Caco-2 (cell line): ENCODE data around the gene SEBOX. TPM values are rescaled to one million over a fixed set of nuclear protein-coding genes. Genes with fewer than 3 reads are reported as not detected.
A peak's percentile ranks its signal among the peaks of the same experiment; 100 is the strongest.

Source experiments
- BruUV-seq: library from RNA; stranded (reverse); fragments of 400-500 nt; replicated peaks from 2 replicates; lab custom pipeline; 2021; lab: Mats Ljungman, UMichigan
- CTCF ChIA-PET: fragments of 300-600 bp; sonication (Branson Sonifier 250); formaldehyde crosslinking; loops from one replicate; lab custom pipeline; 2022; ENCODE audit warnings: antibody characterized with exemption; lab: Charles Lee
- POLR2A ChIA-PET: fragments of 300-600 bp; sonication (Branson Sonifier 250); formaldehyde crosslinking; loops from one replicate; lab custom pipeline; 2022; ENCODE audit warnings: antibody characterized with exemption; lab: Charles Lee
- DNase-seq, 2 experiments: peaks; one replicate each; pipeline versions ENCODE4 v3.0.0 to v3.0.0-alpha.2; 2020 to 2022
- H3K27me3 ChIP-seq: replicated peaks from 2 replicates; pipeline ENCODE4 v1.6.0; 2011; ENCODE audit warnings: low read length; ENCODE audit not compliant: control insufficient read depth, insufficient read depth
- H3K36me3 ChIP-seq: 2 replicates; pipeline ENCODE4 v1.5.1; 2011; ENCODE audit warnings: low read length; ENCODE audit not compliant: control insufficient read depth, insufficient read depth
- H3K4me1 ChIP-seq: fragments of 250-450 bp; sonication (Bioruptor Pico); 2 replicates; pipeline ENCODE4 v1.5.1; 2020; ENCODE audit warnings: mild to moderate bottlenecking
- H3K4me3 ChIP-seq: 2 replicates; pipeline ENCODE4 v1.5.1; 2011; ENCODE audit warnings: low read depth, mild to moderate bottlenecking, control low read depth, low read length
- H3K9me3 ChIP-seq: fragments of 250-450 bp; sonication (Bioruptor Pico); 2 replicates; pipeline ENCODE4 v1.5.1; 2020; ENCODE audit warnings: mild to moderate bottlenecking, moderate library complexity
- H3K27ac Mint-ChIP-seq: one replicate; pipeline ENCODE4 v1.8.0; 2022; ENCODE audit warnings: mixed read lengths; ENCODE audit not compliant: unreplicated experiment
- H3K27me3 Mint-ChIP-seq: one replicate; pipeline ENCODE4 v1.8.0; 2022; ENCODE audit warnings: mixed read lengths; ENCODE audit not compliant: insufficient read depth, unreplicated experiment
- H3K36me3 Mint-ChIP-seq: one replicate; pipeline ENCODE4 v1.8.0; 2022; ENCODE audit warnings: mild to moderate bottlenecking, mixed read lengths; ENCODE audit not compliant: insufficient read depth, unreplicated experiment
- H3K4me1 Mint-ChIP-seq: one replicate; pipeline ENCODE4 v1.8.0; 2022; ENCODE audit warnings: low read depth, mixed read lengths; ENCODE audit not compliant: unreplicated experiment
- H3K4me3 Mint-ChIP-seq: one replicate; pipeline ENCODE4 v1.8.0; 2022; ENCODE audit warnings: mild to moderate bottlenecking, moderate library complexity, mixed read lengths; ENCODE audit not compliant: unreplicated experiment
- H3K9me3 Mint-ChIP-seq: one replicate; pipeline ENCODE4 v1.8.0; 2022; ENCODE audit warnings: mixed read lengths; ENCODE audit not compliant: unreplicated experiment
- intact Hi-C: fragments of 100-400 bp; cut with micrococcal nuclease; formaldehyde crosslinking; loops from one replicate; pipeline ENCODE4 v1.10.0; 2022; ENCODE audit not compliant: unreplicated experiment
- total RNA-seq: library from RNA; stranded (reverse); gene quantifications from 2 replicates; pipeline ENCODE4 v1.2.3, GENCODE V29; 2022
- TF ChIP-seq, protein P1 (sequence below), 2 experiments: fragments of 200-600 bp in 1 of 2; IDR thresholded peaks; 1 replicate in 1 of 2; 2 replicates in 1 of 2; pipeline versions ENCODE4 v1.5.1 to v1.8.0; 2011 to 2022; ENCODE audit warnings: antibody characterized with exemption in 1 of 2, control low read depth in 1 of 2, inconsistent platforms in 1 of 2, low read depth in 1 of 2, low read length in 1 of 2, mild to moderate bottlenecking in 1 of 2, moderate library complexity in 1 of 2; ENCODE audit not compliant: insufficient read depth in 1 of 2, severe bottlenecking in 1 of 2, unreplicated experiment in 1 of 2

SEBOX gene
- total RNA-seq, 1 experiment from 2014 or later: not detected

DNA sequence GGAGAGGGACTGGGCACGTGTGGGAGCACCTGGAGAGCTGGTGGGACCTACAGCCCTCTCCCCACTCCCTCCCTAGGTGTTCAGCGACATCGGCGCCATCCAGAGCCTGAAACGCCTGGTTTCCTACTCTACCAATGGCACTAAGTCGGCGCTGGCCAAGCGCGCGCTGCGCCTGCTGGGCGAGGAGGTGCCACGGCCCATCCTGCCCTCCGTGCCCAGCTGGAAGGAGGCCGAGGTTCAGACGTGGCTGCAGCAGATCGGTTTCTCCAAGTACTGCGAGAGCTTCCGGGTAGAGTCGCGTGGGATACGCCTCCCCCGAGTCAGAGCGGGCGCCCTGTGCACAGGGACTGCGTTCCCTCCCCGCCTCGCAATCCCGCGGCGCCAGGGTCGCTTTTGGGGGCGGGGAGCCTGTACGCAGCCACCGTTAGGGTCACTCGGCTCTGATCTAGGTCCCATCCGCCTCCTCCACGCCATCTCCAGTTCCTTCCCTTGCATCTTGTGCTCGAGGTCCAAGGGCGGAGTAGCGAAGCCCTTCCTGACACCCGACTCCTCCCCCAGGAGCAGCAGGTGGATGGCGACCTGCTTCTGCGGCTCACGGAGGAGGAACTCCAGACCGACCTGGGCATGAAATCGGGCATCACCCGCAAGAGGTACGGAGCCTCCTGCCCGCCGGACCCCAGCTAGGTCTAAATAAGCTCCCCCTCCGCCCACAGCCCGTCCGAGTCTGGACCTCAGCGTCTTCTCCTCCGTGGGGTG is 19.5 kb upstream of the SEBOX start:
- DNase-seq: peak; percentile 83 to 86
- H3K4me1 Mint-ChIP-seq: peaks cover 17% of the 10 kb centered on the region
- Histone ChIP-seq H3K9me3 (no peaks in the 10 kb centered on the region), H3K36me3 (no peaks in the 10 kb centered on the region), H3K4me3 (peak overlapping the region; percentile 52), H3K4me1 (peaks cover 31% of the 10 kb centered on the region), H3K27me3 (no peaks in the 10 kb centered on the region)
- peak overlapping the region; percentile 18 for H3K27ac Mint-ChIP-seq
- TSS peak; percentile 52 for BruUV-seq
- intact Hi-C loops: loop anchor here (1.0 to 2.0 kb wide), 3 partner anchors 10 to 28 kb away; partner anchors contain the start of gene POLDIP2
- TF ChIP-seq, protein P1, sequence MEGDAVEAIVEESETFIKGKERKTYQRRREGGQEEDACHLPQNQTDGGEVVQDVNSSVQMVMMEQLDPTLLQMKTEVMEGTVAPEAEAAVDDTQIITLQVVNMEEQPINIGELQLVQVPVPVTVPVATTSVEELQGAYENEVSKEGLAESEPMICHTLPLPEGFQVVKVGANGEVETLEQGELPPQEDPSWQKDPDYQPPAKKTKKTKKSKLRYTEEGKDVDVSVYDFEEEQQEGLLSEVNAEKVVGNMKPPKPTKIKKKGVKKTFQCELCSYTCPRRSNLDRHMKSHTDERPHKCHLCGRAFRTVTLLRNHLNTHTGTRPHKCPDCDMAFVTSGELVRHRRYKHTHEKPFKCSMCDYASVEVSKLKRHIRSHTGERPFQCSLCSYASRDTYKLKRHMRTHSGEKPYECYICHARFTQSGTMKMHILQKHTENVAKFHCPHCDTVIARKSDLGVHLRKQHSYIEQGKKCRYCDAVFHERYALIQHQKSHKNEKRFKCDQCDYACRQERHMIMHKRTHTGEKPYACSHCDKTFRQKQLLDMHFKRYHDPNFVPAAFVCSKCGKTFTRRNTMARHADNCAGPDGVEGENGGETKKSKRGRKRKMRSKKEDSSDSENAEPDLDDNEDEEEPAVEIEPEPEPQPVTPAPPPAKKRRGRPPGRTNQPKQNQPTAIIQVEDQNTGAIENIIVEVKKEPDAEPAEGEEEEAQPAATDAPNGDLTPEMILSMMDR (IDR thresholded peaks at IDR 0.05; ENCODE audit: insufficient read depth in 1 of 2, low read depth in 1 of 2, low read length in 1 of 2, severe bottlenecking in 1 of 2, unreplicated experiment in 1 of 2): no peak
- ChIA-PET POLR2A (interaction anchor here (0.5 to 2.3 kb wide), 11 partner anchors 11 to 327 kb away, joined by 3 to 18 read pairs (median 7); partner anchors contain the start of genes IFT20, POLDIP2, PROCA1 and SARM1), CTCF (interaction anchor here (0.6 to 2.5 kb wide), 10 partner anchors 11 to 151 kb away, joined by 3 to 11 read pairs (median 4); partner anchors contain the start of genes IFT20, TMEM97, TNFAIP1 and VTN)
- H3K9me3 Mint-ChIP-seq: no peaks in the 10 kb centered on the region
- no peaks in the 10 kb centered on the region for H3K36me3 Mint-ChIP-seq
- no peaks in the 10 kb centered on the region for H3K27me3 Mint-ChIP-seq
- peak overlapping the region; percentile 89 for H3K4me3 Mint-ChIP-seq

DNA sequence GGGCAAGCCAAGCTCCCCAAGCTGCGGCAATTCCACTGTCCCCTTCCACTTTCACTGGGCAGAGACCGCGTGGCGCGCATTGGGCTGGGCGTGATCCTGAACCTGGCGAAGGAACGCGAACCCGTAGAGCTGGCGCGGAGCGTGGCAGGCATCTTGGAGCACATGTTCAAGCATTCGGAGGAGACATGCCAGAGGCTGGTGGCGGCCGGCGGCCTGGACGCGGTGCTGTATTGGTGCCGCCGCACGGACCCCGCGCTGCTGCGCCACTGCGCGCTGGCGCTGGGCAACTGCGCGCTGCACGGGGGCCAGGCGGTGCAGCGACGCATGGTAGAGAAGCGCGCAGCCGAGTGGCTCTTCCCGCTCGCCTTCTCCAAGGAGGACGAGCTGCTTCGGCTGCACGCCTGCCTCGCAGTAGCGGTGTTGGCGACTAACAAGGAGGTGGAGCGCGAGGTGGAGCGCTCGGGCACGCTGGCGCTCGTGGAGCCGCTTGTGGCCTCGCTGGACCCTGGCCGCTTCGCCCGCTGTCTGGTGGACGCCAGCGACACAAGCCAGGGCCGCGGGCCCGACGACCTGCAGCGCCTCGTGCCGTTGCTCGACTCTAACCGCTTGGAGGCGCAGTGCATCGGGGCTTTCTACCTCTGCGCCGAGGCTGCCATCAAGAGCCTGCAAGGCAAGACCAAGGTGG is 16.3 kb upstream of the SEBOX start:
- ChIA-PET POLR2A (interaction anchor here (1.6 kb wide), 1 partner anchor 11 kb away, joined by 9 read pairs; the partner anchor contains the start of gene VTN), CTCF (interaction anchor here (0.6 to 2.1 kb wide), 5 partner anchors 11 to 85 kb away, joined by 3 to 11 read pairs (median 5); partner anchors contain the start of gene VTN)
- peaks cover 25% of the 10 kb centered on the region for H3K4me1 ChIP-seq
- Mint-ChIP-seq H3K27ac (no peak overlapping the region), H3K27me3 (no peaks in the 10 kb centered on the region), H3K4me3 (peak overlapping the region; percentile 18), H3K4me1 (peaks cover 16% of the 10 kb centered on the region), H3K9me3 (no peaks in the 10 kb centered on the region), H3K36me3 (no peaks in the 10 kb centered on the region)
- no peaks in the 10 kb centered on the region for H3K9me3 ChIP-seq
- intact Hi-C loops: no loop called here
- DNase-seq: peak; percentile 78 to 79
- no TSS peak for BruUV-seq
- H3K4me3 ChIP-seq: peak overlapping the region; percentile 38
- no peaks in the 10 kb centered on the region for H3K36me3 ChIP-seq
- H3K27me3 ChIP-seq: no peaks in the 10 kb centered on the region
- TF ChIP-seq, protein P1 (IDR thresholded peaks at IDR 0.05; ENCODE audit: insufficient read depth in 1 of 2, low read depth in 1 of 2, low read length in 1 of 2, severe bottlenecking in 1 of 2, unreplicated experiment in 1 of 2): peak in 1 of 2 experiments; percentile 65
